ENCODE data around the gene LHPP. TPM values are rescaled to one million over a fixed set of nuclear protein-coding genes. Genes with fewer than 3 reads are reported as not detected.

Gene LHPP
- total and polyA plus RNA-seq, 2 experiments from 2014 or later: 27.4 to 40.2 TPM

- TF ChIP-seq STAT1 (IDR thresholded peaks at IDR 0.05; ENCODE audit: unreplicated experiment): no peak
These were observed at the start of gene LHPP (continued) for GRCh38 chr10:124461642-124462347.

- Mint-ChIP-seq H3K4me1 (peaks cover 27% of the 10 kb centered on the region), H3K27ac (no peak overlapping the region), H3K36me3 (ENCODE audit: low read depth) (peaks cover 19% of the 10 kb centered on the region; the same call in 2 of the 3 replicates), H3K27me3 (ENCODE audit: insufficient read depth, low read depth, poor library complexity) (peaks cover 10% of the 10 kb centered on the region), H3K4me3 (no peak overlapping the region), H3K9me3 (no peaks in the 10 kb centered on the region)
- Histone ChIP-seq H2AFZ (no peak overlapping the region), H3K36me3 (ENCODE audit: insufficient read depth) (no peaks in the 10 kb centered on the region; the same call in 1 of the 2 replicates), H3K27me3 (ENCODE audit: insufficient read depth) (no peaks in the 10 kb centered on the region), H3K9me2 (ENCODE audit: insufficient read depth) (no peaks in the 10 kb centered on the region), H3K4me1 (ENCODE audit: insufficient read depth) (peaks cover 22% of the 10 kb centered on the region), H4K20me1 (replicated peaks; ENCODE audit: insufficient read depth) (peaks cover 21% of the 10 kb centered on the region), H3K4me2 (no peak overlapping the region), H3F3A (replicated peaks; ENCODE audit: low read depth) (peaks cover 3% of the 10 kb centered on the region; the same call in 1 of the 2 replicates), H3K79me2 (replicated peaks; ENCODE audit: insufficient read depth) (peaks cover 68% of the 10 kb centered on the region), H3K4me3 (no peak overlapping the region), H3K27ac (ENCODE audit: low read depth) (no peak overlapping the region)
- ATAC-seq (no peak), DNase-seq (ENCODE audit: low spot score) (no peak)
- TF ChIP-seq JUNB (IDR thresholded peaks at IDR 0.05; ENCODE audit: unreplicated experiment) (no peak), EZH2phosphoT487 (IDR thresholded peaks at IDR 0.05; ENCODE audit: unreplicated experiment) (no peak), POLR2AphosphoS5 (IDR thresholded peaks at IDR 0.05; ENCODE audit: low read depth) (no peak), NANOG (IDR thresholded peaks at IDR 0.05; ENCODE audit: borderline replicate concordance) (no peak), ZNF462 (CRISPR knock-in tag; IDR thresholded peaks at IDR 0.05) (no peak), ZNF114 (CRISPR knock-in tag; IDR thresholded peaks at IDR 0.05) (no peak), ZNF331 (CRISPR knock-in tag; IDR thresholded peaks at IDR 0.05; ENCODE audit: low read depth) (no peak), EZH2 (IDR thresholded peaks at IDR 0.05; ENCODE audit: low read depth, unreplicated experiment) (no peak), REST (IDR thresholded peaks at IDR 0.05; ENCODE audit: unreplicated experiment) (no peak), STAT1 (IDR thresholded peaks at IDR 0.05; ENCODE audit: unreplicated experiment) (no peak), CTCF (conservative IDR thresholded peaks at IDR 0.05; ENCODE audit: low read depth in 2 of 2) (no peak)
These were observed 47.5 kb upstream of the LHPP start for GRCh38 chr10:124414076-124414475.

All from GM23338 (cell line).